SU-DHL-6 (cell line): ENCODE measurements around the gene NATD1.

Source experiments
- H2AFZ ChIP-seq: fragments of 200-600 bp; sonication (generic); 2 replicates; pipeline ENCODE4 v1.6.1; 2014; ENCODE audit warnings: low read depth, mild to moderate bottlenecking, moderate library complexity, mixed read lengths, antibody characterized with exemption, low read length; ENCODE audit not compliant: severe bottlenecking
- H3F3A ChIP-seq: fragments of 200-600 bp; shearing (Covaris generic); 2 replicates; pipeline ENCODE4 v1.6.0; 2016; ENCODE audit warnings: antibody characterized with exemption, mild to moderate bottlenecking; ENCODE audit not compliant: insufficient read depth
- H3K27ac ChIP-seq: fragments of 200-600 bp; sonication (generic); 2 replicates; pipeline ENCODE4 v1.5.1; 2016; ENCODE audit warnings: low read depth, mild to moderate bottlenecking, low read length, moderate library complexity, mixed read lengths
- H3K27me3 ChIP-seq: fragments of 200-600 bp; sonication (generic), shearing (Covaris generic); 2 replicates; pipeline ENCODE4 v1.6.0; 2014; ENCODE audit warnings: mild to moderate bottlenecking, low read length
- H3K36me3 ChIP-seq: fragments of 200-600 bp; sonication (generic); 2 replicates; pipeline ENCODE4 v1.6.1; 2014; ENCODE audit warnings: mild to moderate bottlenecking, low read length, mixed read lengths
- H3K4me2 ChIP-seq: fragments of 300-600, 200-600 bp; shearing (Covaris generic), sonication (generic); 2 replicates; pipeline ENCODE4 v1.6.0; 2014; ENCODE audit warnings: low read length, low read depth, mild to moderate bottlenecking; ENCODE audit not compliant: poor library complexity, severe bottlenecking
- H3K4me3 ChIP-seq: fragments of 200-600 bp; sonication (generic); 2 replicates; pipeline ENCODE4 v1.5.1; 2014; ENCODE audit warnings: antibody characterized with exemption, low read length, mild to moderate bottlenecking, mixed read lengths; ENCODE audit not compliant: insufficient read depth, poor library complexity, severe bottlenecking
- H3K79me2 ChIP-seq: fragments of 200-600 bp; sonication (generic); 2 replicates; pipeline ENCODE4 v1.6.1; 2014; ENCODE audit warnings: mild to moderate bottlenecking, low read length, moderate library complexity; ENCODE audit not compliant: insufficient read depth
- H3K9ac ChIP-seq: fragments of 200-600 bp; sonication (generic); 2 replicates; pipeline ENCODE4 v1.7.0; 2014; ENCODE audit warnings: mild to moderate bottlenecking, low read length
- H3K9me2 ChIP-seq: fragments of 200-600 bp; sonication (generic); replicated peaks from 2 replicates; pipeline ENCODE4 v1.6.1; 2014; ENCODE audit warnings: low read length; ENCODE audit not compliant: insufficient read depth
- H3K9me3 ChIP-seq: fragments of 200-600 bp; sonication (generic); 2 replicates; pipeline ENCODE4 v1.6.1; 2014; ENCODE audit warnings: low read length, mixed read lengths; ENCODE audit not compliant: insufficient read depth
- H4K20me1 ChIP-seq: fragments of 200-600 bp; sonication (generic); 2 replicates; pipeline ENCODE4 v1.6.1; 2014; ENCODE audit warnings: low read depth, mild to moderate bottlenecking, antibody characterized with exemption, low read length, moderate library complexity, mixed read lengths
- CTCF ChIP-seq: fragments of 200-600 bp; sonication (generic); IDR thresholded peaks from one replicate; pipeline ENCODE4 v1.5.1; 2017; ENCODE audit warnings: antibody characterized with exemption, mild to moderate bottlenecking, low read length, moderate library complexity; ENCODE audit not compliant: insufficient read depth, poor library complexity, severe bottlenecking
- EZH2phosphoT487 ChIP-seq: fragments of 200-600 bp; sonication (generic), shearing (Covaris generic); conservative IDR thresholded peaks from 2 replicates; pipeline ENCODE4 v1.6.1; 2018; ENCODE audit warnings: mild to moderate bottlenecking, antibody characterized with exemption, low read length, moderate library complexity, mixed read lengths

NATD1 gene

GRCh38 chr17:21271454-21272183, 18.4 kb upstream of the NATD1 start:
- Histone ChIP-seq H3K4me3 (no peak overlapping the region), H3K9ac (no peak overlapping the region), H3K36me3 (no peaks in the 10 kb centered on the region), H2AFZ (no peak overlapping the region), H3K9me3 (no peaks in the 10 kb centered on the region), H3K9me2 (no peaks in the 10 kb centered on the region), H3K4me2 (no peak overlapping the region), H3K27ac (no peak overlapping the region), H4K20me1 (no peaks in the 10 kb centered on the region), H3F3A (no peaks in the 10 kb centered on the region), H3K79me2 (no peaks in the 10 kb centered on the region), H3K27me3 (no peaks in the 10 kb centered on the region)
- TF ChIP-seq CTCF: no peak
- no peak for TF ChIP-seq EZH2phosphoT487

- H4K20me1 ChIP-seq: no peaks in the 10 kb centered on the region
- no peak overlapping the region for H3K9ac ChIP-seq
- H3K27me3 ChIP-seq: no peaks in the 10 kb centered on the region
- no peaks in the 10 kb centered on the region for H3K36me3 ChIP-seq
- H3F3A ChIP-seq: no peaks in the 10 kb centered on the region
- H3K4me2 ChIP-seq: no peak overlapping the region
- H3K27ac ChIP-seq: no peak overlapping the region
- H3K79me2 ChIP-seq: no peaks in the 10 kb centered on the region
- no peak overlapping the region for H3K4me3 ChIP-seq
- H3K9me2 ChIP-seq: no peaks in the 10 kb centered on the region
- H3K9me3 ChIP-seq: no peaks in the 10 kb centered on the region
- H2AFZ ChIP-seq: no peak overlapping the region
- TF ChIP-seq EZH2phosphoT487 (no peak), CTCF (no peak)
These were observed 16.2 kb upstream of the NATD1 start for GRCh38 chr17:21269394-21269793.

GRCh38 chr17:21268596-21269188, 15.5 kb upstream of the NATD1 start:
- Histone ChIP-seq H3K4me2 (no peak overlapping the region), H3K27me3 (no peaks in the 10 kb centered on the region), H4K20me1 (no peaks in the 10 kb centered on the region), H3K9ac (no peak overlapping the region), H3F3A (no peaks in the 10 kb centered on the region), H2AFZ (no peak overlapping the region), H3K36me3 (no peaks in the 10 kb centered on the region), H3K79me2 (no peaks in the 10 kb centered on the region), H3K9me3 (no peaks in the 10 kb centered on the region), H3K9me2 (no peaks in the 10 kb centered on the region), H3K4me3 (no peak overlapping the region), H3K27ac (no peak overlapping the region)
- TF ChIP-seq CTCF (no peak), EZH2phosphoT487 (no peak)
